ENCODE data around the gene CRIP2. TPM values are rescaled to one million over a fixed set of nuclear protein-coding genes. Genes with fewer than 3 reads are reported as not detected.

The CRIP2 gene
- total RNA-seq, 6 experiments from 2014 or later = 6.9 to 22.4 (median 21.0) TPM

DNA sequence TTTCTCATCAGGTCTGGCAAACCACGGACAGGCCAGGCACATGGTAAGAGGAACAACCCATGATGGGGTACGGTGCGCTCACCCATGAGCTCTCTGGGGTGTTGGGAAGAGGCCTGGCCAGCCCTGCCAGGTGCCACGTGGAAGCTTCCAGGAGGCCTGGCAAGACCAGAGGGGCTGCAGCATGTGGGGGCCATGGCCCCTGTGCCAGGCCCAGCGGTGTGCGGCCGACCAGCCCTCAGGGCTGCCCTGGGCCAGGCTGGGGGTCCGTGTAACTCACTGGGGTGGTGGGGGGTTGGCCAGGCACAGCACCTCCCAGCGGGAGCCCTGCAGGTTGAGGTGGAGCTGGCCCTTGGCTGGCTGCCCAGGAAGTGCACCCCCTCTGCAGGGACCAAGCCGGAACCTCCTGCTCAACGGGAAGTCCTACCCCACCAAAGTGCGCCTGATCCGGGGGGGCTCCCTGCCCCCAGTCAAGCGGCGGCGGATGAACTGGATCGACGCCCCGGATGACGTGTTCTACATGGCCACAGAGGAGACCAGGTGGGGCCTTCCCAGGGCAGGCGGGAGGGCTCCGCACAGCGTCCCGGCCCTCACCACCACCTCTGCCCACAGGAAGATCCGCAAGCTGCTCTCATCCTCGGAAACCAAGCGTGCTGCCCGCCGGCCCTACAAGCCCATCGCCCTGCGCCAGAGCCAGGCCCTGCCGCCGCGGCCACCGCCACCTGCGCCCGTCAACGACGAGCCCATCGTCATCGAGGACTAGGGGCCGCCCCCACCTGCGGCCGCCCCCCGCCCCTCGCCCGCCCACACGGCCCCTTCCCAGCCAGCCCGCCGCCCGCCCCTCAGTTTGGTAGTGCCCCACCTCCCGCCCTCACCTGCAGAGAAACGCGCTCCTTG is 4.9 kb upstream of the CRIP2 start:
- H3K9me3 Mint-ChIP-seq = no peaks in the 10 kb centered on the region
- no peak overlapping the region for H3K4me3 Mint-ChIP-seq
- H3K4me1 Mint-ChIP-seq (ENCODE audit: low read depth) = no peaks in the 10 kb centered on the region
- TF ChIP-seq, protein P1, sequence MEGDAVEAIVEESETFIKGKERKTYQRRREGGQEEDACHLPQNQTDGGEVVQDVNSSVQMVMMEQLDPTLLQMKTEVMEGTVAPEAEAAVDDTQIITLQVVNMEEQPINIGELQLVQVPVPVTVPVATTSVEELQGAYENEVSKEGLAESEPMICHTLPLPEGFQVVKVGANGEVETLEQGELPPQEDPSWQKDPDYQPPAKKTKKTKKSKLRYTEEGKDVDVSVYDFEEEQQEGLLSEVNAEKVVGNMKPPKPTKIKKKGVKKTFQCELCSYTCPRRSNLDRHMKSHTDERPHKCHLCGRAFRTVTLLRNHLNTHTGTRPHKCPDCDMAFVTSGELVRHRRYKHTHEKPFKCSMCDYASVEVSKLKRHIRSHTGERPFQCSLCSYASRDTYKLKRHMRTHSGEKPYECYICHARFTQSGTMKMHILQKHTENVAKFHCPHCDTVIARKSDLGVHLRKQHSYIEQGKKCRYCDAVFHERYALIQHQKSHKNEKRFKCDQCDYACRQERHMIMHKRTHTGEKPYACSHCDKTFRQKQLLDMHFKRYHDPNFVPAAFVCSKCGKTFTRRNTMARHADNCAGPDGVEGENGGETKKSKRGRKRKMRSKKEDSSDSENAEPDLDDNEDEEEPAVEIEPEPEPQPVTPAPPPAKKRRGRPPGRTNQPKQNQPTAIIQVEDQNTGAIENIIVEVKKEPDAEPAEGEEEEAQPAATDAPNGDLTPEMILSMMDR (IDR thresholded peaks at IDR 0.05) = no peak
- DNase-seq = no peak
- no peak overlapping the region for H3K27ac Mint-ChIP-seq
- H3K27me3 Mint-ChIP-seq (ENCODE audit: insufficient read depth) = no peaks in the 10 kb centered on the region
- no peaks in the 10 kb centered on the region for H3K36me3 Mint-ChIP-seq (ENCODE audit: low read depth)

DNA sequence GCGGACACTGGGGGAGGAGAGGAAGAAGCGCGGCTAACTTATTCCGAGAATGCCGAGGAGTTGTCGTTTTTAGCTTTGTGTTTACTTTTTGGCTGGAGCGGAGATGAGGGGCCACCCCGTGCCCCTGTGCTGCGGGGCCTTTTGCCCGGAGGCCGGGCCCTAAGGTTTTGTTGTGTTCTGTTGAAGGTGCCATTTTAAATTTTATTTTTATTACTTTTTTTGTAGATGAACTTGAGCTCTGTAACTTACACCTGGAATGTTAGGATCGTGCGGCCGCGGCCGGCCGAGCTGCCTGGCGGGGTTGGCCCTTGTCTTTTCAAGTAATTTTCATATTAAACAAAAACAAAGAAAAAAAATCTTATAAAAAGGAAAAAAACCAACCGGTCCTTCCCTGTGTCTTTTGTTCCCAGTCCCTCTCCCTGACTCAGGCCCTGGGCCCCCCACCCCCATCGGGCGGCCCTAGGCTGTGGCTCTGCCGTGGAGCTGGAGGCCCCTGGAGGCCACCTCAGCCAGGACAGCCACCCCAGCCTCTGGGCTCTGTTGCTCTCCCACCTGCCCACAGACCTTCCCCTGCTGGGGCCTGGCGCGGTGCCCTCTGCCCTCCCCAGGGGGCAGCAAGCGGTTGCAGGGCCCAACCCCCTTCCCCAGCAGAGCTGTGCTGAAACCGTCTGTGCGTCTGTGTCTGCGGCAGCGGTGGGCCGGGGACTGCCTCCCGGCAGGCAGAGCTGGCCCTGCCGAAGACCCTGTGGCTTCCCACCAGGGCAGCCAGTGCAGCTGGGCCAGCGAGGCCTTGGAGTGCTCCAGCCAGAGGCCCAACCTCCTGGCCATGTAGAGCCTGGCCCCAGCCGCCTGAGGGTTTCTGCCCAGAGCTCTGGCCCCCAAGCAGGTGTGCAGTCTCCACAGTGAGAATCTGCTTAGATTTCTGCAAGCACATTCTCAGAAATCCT is 4.0 kb upstream of the CRIP2 start:
- TF ChIP-seq, protein P1 (IDR thresholded peaks at IDR 0.05) = no peak
- Mint-ChIP-seq H3K27ac (no peak overlapping the region), H3K36me3 (ENCODE audit: low read depth) (no peaks in the 10 kb centered on the region), H3K4me3 (no peak overlapping the region), H3K27me3 (ENCODE audit: insufficient read depth) (no peaks in the 10 kb centered on the region), H3K9me3 (no peaks in the 10 kb centered on the region), H3K4me1 (ENCODE audit: low read depth) (no peaks in the 10 kb centered on the region)
- no peak for DNase-seq

DNA sequence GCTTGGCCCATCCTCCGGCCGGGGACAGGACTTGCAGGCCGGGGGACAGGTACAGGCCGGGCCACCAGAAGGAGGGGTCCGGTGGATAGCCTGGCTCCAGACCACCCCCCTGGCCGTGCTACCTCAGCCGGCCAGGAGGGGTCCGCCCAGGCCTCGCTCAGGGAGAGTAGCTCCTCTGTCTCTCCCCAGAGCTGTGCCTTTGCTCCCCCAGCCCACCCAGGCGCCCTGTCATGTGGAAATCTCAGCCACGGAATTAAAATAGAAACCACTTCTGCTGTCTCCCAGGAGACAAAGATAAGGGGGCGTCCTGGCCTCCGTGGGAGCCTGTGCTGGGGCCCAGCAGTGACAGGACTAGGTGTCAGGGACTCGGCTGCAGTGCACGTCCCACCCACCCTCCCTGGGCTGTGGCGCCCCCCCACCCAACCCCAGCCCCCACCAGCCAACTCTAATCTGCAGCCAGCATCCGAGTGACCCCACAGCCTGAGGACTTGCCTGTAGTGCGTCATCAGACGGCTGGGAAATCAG is 3.3 kb upstream of the CRIP2 start:
- DNase-seq = no peak
- TF ChIP-seq, protein P1 (IDR thresholded peaks at IDR 0.05) = peak; percentile 38; the same call in 1 of the 2 replicates
- Mint-ChIP-seq H3K27me3 (ENCODE audit: insufficient read depth) (no peaks in the 10 kb centered on the region), H3K9me3 (no peaks in the 10 kb centered on the region), H3K27ac (no peak overlapping the region), H3K4me3 (no peak overlapping the region), H3K4me1 (ENCODE audit: low read depth) (no peaks in the 10 kb centered on the region), H3K36me3 (ENCODE audit: low read depth) (no peaks in the 10 kb centered on the region)

DNA sequence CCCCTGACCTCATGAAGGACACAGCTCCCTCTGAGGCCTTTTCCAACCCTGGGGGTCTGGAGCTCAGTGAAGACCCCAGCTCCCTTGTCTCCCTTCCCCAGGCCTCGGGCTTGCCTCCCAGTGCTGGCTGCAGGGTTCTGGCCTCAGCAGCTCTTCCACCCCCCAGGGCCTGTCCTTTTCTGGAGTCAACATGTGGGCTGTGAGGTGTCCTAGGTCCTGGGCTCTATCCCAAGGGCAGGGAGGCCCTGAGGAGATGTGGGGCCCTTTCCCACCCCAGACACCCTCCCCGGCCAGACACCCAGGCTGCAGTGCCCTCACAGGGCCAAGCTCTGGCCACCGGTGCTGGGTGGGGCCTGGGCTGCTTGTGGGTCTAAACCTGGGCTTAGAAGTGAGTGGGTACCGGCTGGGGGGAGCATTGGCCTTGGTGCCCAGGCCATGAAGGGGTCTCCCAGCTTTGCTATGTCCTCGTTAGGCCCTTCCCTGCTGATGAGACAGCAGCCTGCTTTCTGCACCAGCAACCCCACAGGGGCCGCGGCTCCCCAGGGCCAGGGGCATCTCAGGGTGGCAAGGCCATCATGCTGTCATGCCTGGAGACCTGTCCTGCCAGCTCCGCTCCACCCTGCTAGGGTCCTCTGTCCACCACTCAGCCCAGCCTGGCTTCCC is 2.7 kb upstream of the CRIP2 start:
- Mint-ChIP-seq H3K4me1 (ENCODE audit: low read depth) (no peaks in the 10 kb centered on the region), H3K4me3 (no peak overlapping the region), H3K36me3 (ENCODE audit: low read depth) (no peaks in the 10 kb centered on the region), H3K27me3 (ENCODE audit: insufficient read depth) (no peaks in the 10 kb centered on the region), H3K27ac (no peak overlapping the region), H3K9me3 (no peaks in the 10 kb centered on the region)
- no peak for DNase-seq
- TF ChIP-seq, protein P1 (IDR thresholded peaks at IDR 0.05) = no peak

DNA sequence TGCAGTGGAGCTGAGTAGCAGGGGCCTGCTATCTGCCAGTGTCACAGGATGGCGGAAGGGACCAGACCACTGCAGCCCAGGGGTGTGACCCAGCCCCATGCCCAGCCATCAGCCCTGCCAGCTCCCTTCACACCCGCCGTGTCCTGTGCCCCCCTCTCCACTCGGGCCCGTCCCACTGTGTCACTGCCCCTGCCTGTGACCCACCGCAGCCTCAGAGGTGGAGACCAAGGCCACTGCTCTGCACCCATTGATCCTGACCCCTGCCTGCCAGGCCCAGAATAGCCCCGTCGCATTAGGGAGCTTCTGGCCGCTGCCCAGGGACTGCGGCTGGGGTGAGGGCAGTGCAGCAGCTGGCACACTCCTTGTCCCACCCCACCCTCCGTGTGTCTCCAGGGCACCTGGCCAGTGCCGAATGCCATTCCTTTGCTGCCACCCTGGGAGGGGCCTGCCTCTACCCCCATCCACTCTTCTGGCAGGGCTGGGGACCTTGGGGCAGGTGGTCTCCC is 2.1 kb upstream of the CRIP2 start:
- no peak for DNase-seq
- Mint-ChIP-seq H3K36me3 (ENCODE audit: low read depth) (no peaks in the 10 kb centered on the region), H3K27me3 (ENCODE audit: insufficient read depth) (peaks cover 5% of the 10 kb centered on the region), H3K9me3 (peaks cover 4% of the 10 kb centered on the region; the same call in 1 of the 2 replicates), H3K4me1 (ENCODE audit: low read depth) (no peaks in the 10 kb centered on the region), H3K27ac (no peak overlapping the region), H3K4me3 (no peak overlapping the region)
- TF ChIP-seq, protein P1 (IDR thresholded peaks at IDR 0.05) = no peak

Data from HFFc6 (cell line).